GM12878 (cell line): ENCODE measurements around the gene IL10. TPM values are rescaled to one million over a fixed set of nuclear protein-coding genes. Genes with fewer than 3 reads are reported as not detected.

ENCODE experiments used
- ATAC-seq: fragments of 200-7000 bp; cut with Tn5 transposase; 3 replicates; pipeline ENCODE4 v1.9.1; 2020; ENCODE audit warnings: mild to moderate bottlenecking, moderate library complexity
- BruUV-seq: library from RNA; stranded (reverse); fragments of 400-500 nt; replicated peaks from 2 replicates; lab custom pipeline; 2021; lab: Mats Ljungman, UMichigan
- CTCF ChIA-PET: fragments of 300-600 bp; sonication (Branson Sonifier 250); formaldehyde crosslinking; extraction: SDS; loops from one replicate; lab custom pipeline; 2021; ENCODE audit warnings: inconsistent platforms; lab: Yijun Ruan, JAX
- POLR2A ChIA-PET: fragments of 350-600 bp; formaldehyde crosslinking; extraction: SDS; loops from one replicate; lab custom pipeline; 2021; ENCODE audit warnings: inconsistent platforms; lab: Charles Lee
- RAD21 ChIA-PET: fragments of 300-600 bp; sonication (Branson Sonifier 250); formaldehyde crosslinking; loops from one replicate; lab custom pipeline; 2023; ENCODE audit warnings: antibody characterized with exemption; ENCODE audit not compliant: unreplicated experiment; lab: Charles Lee
- SMC1A ChIA-PET: fragments of 300-600 bp; sonication (Branson Sonifier 250); formaldehyde crosslinking; loops from one replicate; lab custom pipeline; 2023; ENCODE audit not compliant: unreplicated experiment, uncharacterized antibody; lab: Charles Lee
- DNase-seq: peaks from one replicate; pipeline ENCODE4 v3.0.0-alpha.2; 2011; ENCODE audit warnings: low read depth, low spot score
- FAIRE-seq: peaks from 3 replicates; lab custom pipeline; 2011; peaks lifted over from hg19 to GRCh38; lab: Jason Lieb, UNC
- H2AFZ ChIP-seq: 2 replicates; pipeline ENCODE4 v1.6.0; 2011; ENCODE audit warnings: low read depth, low read length, control low read depth; ENCODE audit not compliant: control insufficient read depth
- H3K27ac ChIP-seq: 2 replicates; pipeline ENCODE4 v1.5.1; 2011; ENCODE audit warnings: control low read depth; ENCODE audit not compliant: control insufficient read depth, insufficient read depth
- H3K27me3 ChIP-seq, 2 experiments: replicated peaks in 1 of 2; 2 replicates each; pipeline versions ENCODE4 v1.6.0 to v1.6.1; 2011; ENCODE audit warnings: low read length in 1 of 2; ENCODE audit not compliant: control insufficient read depth in 2 of 2, insufficient read depth in 2 of 2
- H3K36me3 ChIP-seq, 2 experiments: 2 replicates each; pipeline ENCODE4 v1.5.1; 2011; ENCODE audit warnings: low read length in 1 of 2; ENCODE audit not compliant: control insufficient read depth in 2 of 2, insufficient read depth in 2 of 2
- H3K4me1 ChIP-seq: 2 replicates; pipeline ENCODE4 v1.6.1; 2011; ENCODE audit warnings: mild to moderate bottlenecking, low read length, moderate library complexity, mixed read lengths; ENCODE audit not compliant: control insufficient read depth, insufficient read depth
- H3K4me2 ChIP-seq: 2 replicates; pipeline ENCODE4 v1.6.0; 2011; ENCODE audit warnings: control low read depth; ENCODE audit not compliant: control insufficient read depth, insufficient read depth
- H3K4me3 ChIP-seq: fragments of 200-600 bp; sonication (generic); 2 replicates; pipeline ENCODE4 v1.5.1; 2016
- H3K79me2 ChIP-seq: 2 replicates; pipeline ENCODE4 v1.6.0; 2011; ENCODE audit warnings: low read length; ENCODE audit not compliant: control insufficient read depth, insufficient read depth
- H3K9ac ChIP-seq: 2 replicates; pipeline ENCODE4 v1.8.0; 2011; ENCODE audit warnings: low read length, control low read depth, mixed read lengths; ENCODE audit not compliant: control insufficient read depth, insufficient read depth
- H3K9me3 ChIP-seq: replicated peaks from 3 replicates; pipeline ENCODE4 v1.5.1; 2011; ENCODE audit warnings: mild to moderate bottlenecking, low read length; ENCODE audit not compliant: control insufficient read depth, insufficient read depth
- H4K20me1 ChIP-seq: 2 replicates; pipeline ENCODE4 v1.6.0; 2011; ENCODE audit not compliant: control insufficient read depth, insufficient read depth
- CUX1 ChIP-seq: IDR thresholded peaks from 2 replicates; pipeline ENCODE4 v1.6.1; 2012; ENCODE audit warnings: improper control_type of control experiment, low read depth, low read length; ENCODE audit not compliant: insufficient replicate concordance
- HCFC1 ChIP-seq: fragments of 150-350 bp; IDR thresholded peaks from 2 replicates; pipeline ENCODE4 v1.6.1; 2014; ENCODE audit warnings: low read length
- IKZF2 ChIP-seq, 2 experiments: fragments of 450-650 bp; IDR thresholded peaks; 2 replicates each; pipeline ENCODE4 v1.6.1; 2017; ENCODE audit warnings: mild to moderate bottlenecking in 2 of 2, moderate library complexity in 2 of 2
- MXI1 ChIP-seq: fragments of 150-350 bp; IDR thresholded peaks from 2 replicates; pipeline ENCODE4 v1.6.1; 2011; ENCODE audit warnings: low read depth, mild to moderate bottlenecking, inconsistent platforms, low read length, improper control_type of control experiment
- WGBS: methylation state at CpG from one replicate; pipeline ENCODE4 v1.1.6; 2016; ENCODE audit warnings: low lambda C conversion rate; ENCODE audit not compliant: insufficient replicate concordance, insufficient coverage; ENCODE audit errors: missing lambda C conversion rate; 5-methylcytosine and 5-hydroxymethylcytosine counted together
- in situ Hi-C: fragments of 300-500 bp; cut with MboI; formaldehyde crosslinking; loops from 9 replicates; pipeline ENCODE4 v1.14.3; 2018; ENCODE audit warnings: mixed read lengths
- intact Hi-C: fragments of 100-400 bp; cut with micrococcal nuclease; formaldehyde crosslinking; loops from one replicate; pipeline ENCODE4 v1.14.2; 2022; ENCODE audit not compliant: unreplicated experiment
- polyA plus RNA-seq, 11 experiments: library from polyadenylated mRNA; depleted of rRNA in 4 of 11; unstranded in 6 of 11; stranded (reverse) in 5 of 11; fragments of >200 nt; fragmentation: Nextera tagmentation in 4 of 11; fragmentation: Illumina TruSeq in 1 of 11; extraction: Ambion mirVana in 4 of 11; extraction: Trizol in 1 of 11; gene quantifications; 1 replicate in 1 of 11; 2 replicates in 10 of 11; pipeline versions ENCODE4 v1.2.1 to v1.2.3, GENCODE V29; 2011 to 2016; ENCODE audit warnings: inconsistent platforms in 2 of 11, missing spikeins in 2 of 11, low read depth in 1 of 11
- total RNA-seq, 4 experiments: library from RNA; depleted of rRNA in 3 of 4; stranded (reverse); fragments of >200 nt in 3 of 4; fragmentation: Illumina TruSeq in 1 of 4; extraction: Trizol in 1 of 4; gene quantifications; 2 replicates each; pipeline versions ENCODE4 v1.2.1 to v1.2.3, GENCODE V29; 2013 to 2021

The IL10 gene
- total and polyA plus RNA-seq, 10 of the 15 experiments (the other 5 are each of a cell fraction or from before 2014, with no cell fraction given), result 0.34 to 5.0 (median 1.1) TPM

GRCh38 chr1:206768472-206769303, 3.6 kb downstream of the IL10 start:
- FAIRE-seq (no peak), ATAC-seq (peak; percentile 26), DNase-seq (no peak)
- POLR2A ChIA-PET, result interaction anchor here (0.9 to 14.8 kb wide), 13 partner anchors 9 to 215 kb away, joined by 3 to 283 read pairs (median 4); partner anchors contain the start of gene FCMR
- TF ChIP-seq IKZF2 (IDR thresholded peaks at IDR 0.05) (no peak), HCFC1 (0 out of 2 replicates have a peak, but pooled peaks have one; percentile 14), CUX1 (peak; percentile 33), MXI1 (0 out of 2 replicates have a peak, but pooled peaks have one; percentile 9)
- WGBS, result 14% methylated on average over 14 of the region's 14 CpGs
- Histone ChIP-seq H3K4me2 (peak overlapping the region; percentile 82), H3K27me3 (no peaks in the 10 kb centered on the region), H4K20me1 (no peaks in the 10 kb centered on the region), H3K4me3 (0 out of 2 replicates have a peak overlapping the region, but pooled peaks have one; percentile 9), H3K79me2 (peaks cover 37% of the 10 kb centered on the region), H3K9me3 (peaks cover 3% of the 10 kb centered on the region; the same call in 1 of the 3 replicates), H2AFZ (peak overlapping the region; percentile 16; the same call in 1 of the 2 replicates), H3K36me3 (no peaks in the 10 kb centered on the region), H3K27ac (peak overlapping the region; percentile 86), H3K9ac (peak overlapping the region; percentile 50), H3K4me1 (peaks cover 65% of the 10 kb centered on the region)
- in situ Hi-C loops (no loop called here), intact Hi-C loops (no loop called here)
- CTCF ChIA-PET, result interaction anchor here (0.7 to 15.0 kb wide), 21 partner anchors 9 to 206 kb away, joined by 3 to 299 read pairs (median 4); partner anchors contain the start of gene FCMR
- no TSS peak for BruUV-seq
- SMC1A ChIA-PET, result interaction anchor here (0.9 to 16.0 kb wide), 19 partner anchors 8 to 186 kb away, joined by 3 to 410 read pairs (median 8); partner anchors contain the start of gene FCMR
- RAD21 ChIA-PET, result interaction anchor here (0.6 to 13.8 kb wide), 22 partner anchors 8 to 321 kb away, joined by 3 to 363 read pairs (median 5); partner anchors contain the start of gene FCMR
